HEK293 (cell line): ENCODE measurements around the gene CYREN.

Experiments used
- KLF9 ChIP-seq: fragments of 450-650 bp; formaldehyde crosslinking; IDR thresholded peaks from 2 replicates; pipeline ENCODE4 v1.5.1; 2016; ENCODE audit warnings: missing biosample characterization, missing genetic modification characterization, low read depth
- YY1 ChIP-seq: fragments of 450-650 bp; formaldehyde crosslinking; IDR thresholded peaks from 2 replicates; pipeline ENCODE4 v1.5.1; 2018; ENCODE audit warnings: missing biosample characterization, missing genetic modification characterization
- ZFP41 ChIP-seq: fragments of 450-650 bp; formaldehyde crosslinking; IDR thresholded peaks from 2 replicates; pipeline ENCODE4 v1.5.1; 2016; ENCODE audit warnings: missing biosample characterization, missing genetic modification characterization, borderline replicate concordance
- ZNF157 ChIP-seq: fragments of 450-650 bp; formaldehyde crosslinking; IDR thresholded peaks from 2 replicates; pipeline ENCODE4 v1.5.1; 2016; ENCODE audit warnings: missing biosample characterization, missing genetic modification characterization
- ZNF221 ChIP-seq: fragments of 450-650 bp; formaldehyde crosslinking; IDR thresholded peaks from 2 replicates; pipeline ENCODE4 v1.5.1; 2017; ENCODE audit warnings: missing biosample characterization, missing genetic modification characterization, borderline replicate concordance
- ZNF274 ChIP-seq, 2 experiments: fragments of 200-500 bp in 1 of 2; fragments of 450-650 bp in 1 of 2; sonication (Bioruptor generic) in 1 of 2; formaldehyde crosslinking in 1 of 2; IDR thresholded peaks; 2 replicates each; pipeline versions ENCODE4 v1.5.1 to v1.6.1; 2014 to 2016; ENCODE audit warnings: borderline replicate concordance in 1 of 2, inconsistent platforms in 1 of 2, low read length in 1 of 2, missing biosample characterization in 1 of 2, missing genetic modification characterization in 1 of 2
- ZNF311 ChIP-seq: fragments of 450-650 bp; formaldehyde crosslinking; IDR thresholded peaks from 2 replicates; pipeline ENCODE4 v1.5.1; 2017; ENCODE audit warnings: missing biosample characterization, missing genetic modification characterization, borderline replicate concordance
- ZNF404 ChIP-seq: fragments of 450-650 bp; formaldehyde crosslinking; IDR thresholded peaks from 2 replicates; pipeline ENCODE4 v1.5.1; 2017; ENCODE audit warnings: missing biosample characterization, missing genetic modification characterization
- ZSCAN23 ChIP-seq: fragments of 450-650 bp; formaldehyde crosslinking; IDR thresholded peaks from 2 replicates; pipeline ENCODE4 v1.5.1; 2016; ENCODE audit warnings: missing biosample characterization, missing genetic modification characterization
- TF ChIP-seq, protein P1 (sequence below): fragments of 450-650 bp; formaldehyde crosslinking; IDR thresholded peaks from 2 replicates; pipeline ENCODE4 v1.5.1; 2016; ENCODE audit warnings: missing biosample characterization, missing genetic modification characterization
- TF ChIP-seq, protein P2 (sequence below): fragments of 450-650 bp; formaldehyde crosslinking; IDR thresholded peaks from 2 replicates; pipeline ENCODE4 v1.5.1; 2016; ENCODE audit warnings: missing biosample characterization, missing genetic modification characterization, low read depth
- TF ChIP-seq, protein P3 (sequence below): fragments of 450-650 bp; formaldehyde crosslinking; IDR thresholded peaks from 2 replicates; pipeline ENCODE4 v1.5.1; 2016; ENCODE audit warnings: missing biosample characterization, missing genetic modification characterization

DNA sequence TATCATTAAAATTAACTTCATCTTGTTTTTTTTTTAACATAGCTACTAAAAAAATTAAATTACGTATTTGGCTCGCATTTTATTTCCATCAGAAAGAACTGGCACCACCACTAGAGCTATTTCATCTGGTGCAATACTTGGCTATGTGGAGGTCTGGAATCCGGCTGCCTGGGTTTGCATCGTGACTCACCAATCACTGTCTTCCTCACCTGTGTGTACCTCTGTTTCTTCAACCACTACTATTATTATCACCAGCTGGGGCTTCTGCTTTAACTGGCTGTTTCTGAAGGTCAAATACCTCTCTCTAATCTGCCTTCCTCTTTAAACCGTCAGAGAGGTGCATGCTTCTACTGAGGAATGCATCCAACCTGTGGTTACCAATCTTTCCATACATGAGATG, 34.4 kb upstream of the CYREN start:
- TF ChIP-seq, protein P1, sequence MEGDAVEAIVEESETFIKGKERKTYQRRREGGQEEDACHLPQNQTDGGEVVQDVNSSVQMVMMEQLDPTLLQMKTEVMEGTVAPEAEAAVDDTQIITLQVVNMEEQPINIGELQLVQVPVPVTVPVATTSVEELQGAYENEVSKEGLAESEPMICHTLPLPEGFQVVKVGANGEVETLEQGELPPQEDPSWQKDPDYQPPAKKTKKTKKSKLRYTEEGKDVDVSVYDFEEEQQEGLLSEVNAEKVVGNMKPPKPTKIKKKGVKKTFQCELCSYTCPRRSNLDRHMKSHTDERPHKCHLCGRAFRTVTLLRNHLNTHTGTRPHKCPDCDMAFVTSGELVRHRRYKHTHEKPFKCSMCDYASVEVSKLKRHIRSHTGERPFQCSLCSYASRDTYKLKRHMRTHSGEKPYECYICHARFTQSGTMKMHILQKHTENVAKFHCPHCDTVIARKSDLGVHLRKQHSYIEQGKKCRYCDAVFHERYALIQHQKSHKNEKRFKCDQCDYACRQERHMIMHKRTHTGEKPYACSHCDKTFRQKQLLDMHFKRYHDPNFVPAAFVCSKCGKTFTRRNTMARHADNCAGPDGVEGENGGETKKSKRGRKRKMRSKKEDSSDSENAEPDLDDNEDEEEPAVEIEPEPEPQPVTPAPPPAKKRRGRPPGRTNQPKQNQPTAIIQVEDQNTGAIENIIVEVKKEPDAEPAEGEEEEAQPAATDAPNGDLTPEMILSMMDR = no peak
- TF ChIP-seq, protein P2, sequence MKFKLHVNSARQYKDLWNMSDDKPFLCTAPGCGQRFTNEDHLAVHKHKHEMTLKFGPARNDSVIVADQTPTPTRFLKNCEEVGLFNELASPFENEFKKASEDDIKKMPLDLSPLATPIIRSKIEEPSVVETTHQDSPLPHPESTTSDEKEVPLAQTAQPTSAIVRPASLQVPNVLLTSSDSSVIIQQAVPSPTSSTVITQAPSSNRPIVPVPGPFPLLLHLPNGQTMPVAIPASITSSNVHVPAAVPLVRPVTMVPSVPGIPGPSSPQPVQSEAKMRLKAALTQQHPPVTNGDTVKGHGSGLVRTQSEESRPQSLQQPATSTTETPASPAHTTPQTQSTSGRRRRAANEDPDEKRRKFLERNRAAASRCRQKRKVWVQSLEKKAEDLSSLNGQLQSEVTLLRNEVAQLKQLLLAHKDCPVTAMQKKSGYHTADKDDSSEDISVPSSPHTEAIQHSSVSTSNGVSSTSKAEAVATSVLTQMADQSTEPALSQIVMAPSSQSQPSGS = no peak
- TF ChIP-seq ZSCAN23 (tag by site-specific recombination) (no peak), ZNF404 (tag by site-specific recombination) (no peak), ZFP41 (tag by site-specific recombination) (no peak), ZNF311 (tag by site-specific recombination) (no peak), ZNF221 (tag by site-specific recombination) (no peak), KLF9 (tag by site-specific recombination) (no peak), YY1 (tag by site-specific recombination) (no peak), ZNF157 (tag by site-specific recombination) (no peak), ZNF274 (IDR thresholded peaks at IDR 0.05; ENCODE audit: low read length) (no peak), ZNF274 (tag by site-specific recombination; IDR thresholded peaks at IDR 0.05; ENCODE audit: borderline replicate concordance) (no peak)
- TF ChIP-seq, protein P3, sequence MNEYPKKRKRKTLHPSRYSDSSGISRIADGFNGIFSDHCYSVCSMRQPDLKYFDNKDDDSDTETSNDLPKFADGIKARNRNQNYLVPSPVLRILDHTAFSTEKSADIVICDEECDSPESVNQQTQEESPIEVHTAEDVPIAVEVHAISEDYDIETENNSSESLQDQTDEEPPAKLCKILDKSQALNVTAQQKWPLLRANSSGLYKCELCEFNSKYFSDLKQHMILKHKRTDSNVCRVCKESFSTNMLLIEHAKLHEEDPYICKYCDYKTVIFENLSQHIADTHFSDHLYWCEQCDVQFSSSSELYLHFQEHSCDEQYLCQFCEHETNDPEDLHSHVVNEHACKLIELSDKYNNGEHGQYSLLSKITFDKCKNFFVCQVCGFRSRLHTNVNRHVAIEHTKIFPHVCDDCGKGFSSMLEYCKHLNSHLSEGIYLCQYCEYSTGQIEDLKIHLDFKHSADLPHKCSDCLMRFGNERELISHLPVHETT = no peak
